Measurements from ENCODE around the gene ZNF532. TPM values are rescaled to one million over a fixed set of nuclear protein-coding genes. Genes with fewer than 3 reads are reported as not detected.

The ZNF532 gene
- total and polyA plus RNA-seq, 2 of the 13 experiments (the other 11 are each of a cell fraction or from before 2014, with no cell fraction given), result not detected

DNA sequence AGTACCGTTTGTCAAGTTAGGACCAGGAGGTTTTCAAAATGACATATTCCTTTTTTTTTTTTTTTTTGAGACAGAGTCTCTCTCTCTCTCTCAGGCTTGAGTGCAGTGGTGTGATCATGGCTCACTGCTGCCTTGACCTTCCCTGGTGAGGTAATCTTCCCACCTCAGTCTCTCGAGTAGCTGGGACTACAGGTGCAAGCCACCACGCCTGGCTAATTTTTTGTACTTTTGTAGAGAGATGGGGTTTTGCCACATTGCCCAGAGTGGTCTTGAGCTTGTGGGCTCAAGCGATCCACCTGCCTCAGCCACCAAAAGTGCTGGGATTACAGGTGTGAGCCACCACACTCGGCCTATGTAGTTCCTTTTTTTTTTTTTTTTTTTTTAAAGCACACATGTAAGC, 147.1 kb downstream of the ZNF532 start:
- ATAC-seq, result no peak
- no TSS peak for BruUV-seq (replicated peaks)
- no peak for TF ChIP-seq SMC3 (IDR thresholded peaks at IDR 0.05; ENCODE audit: low read length)
- no peak for TF ChIP-seq ZMYM2 (CRISPR knock-in tag; IDR thresholded peaks at IDR 0.05)
- TF ChIP-seq MYC (CRISPR knock-in tag; IDR thresholded peaks at IDR 0.05; ENCODE audit: borderline replicate concordance), result no peak
- no peak for TF ChIP-seq ZNF232 (CRISPR knock-in tag; IDR thresholded peaks at IDR 0.05; ENCODE audit: borderline replicate concordance)
- TF ChIP-seq ZIK1 (CRISPR knock-in tag; IDR thresholded peaks at IDR 0.05; ENCODE audit: borderline replicate concordance, low read depth), result no peak
- TF ChIP-seq ATF7 (IDR thresholded peaks at IDR 0.05), result no peak
- TF ChIP-seq ATF7 (CRISPR knock-in tag; IDR thresholded peaks at IDR 0.05), result no peak
- no peak for TF ChIP-seq SIX4 (CRISPR knock-in tag; IDR thresholded peaks at IDR 0.05)
- TF ChIP-seq, protein P1, sequence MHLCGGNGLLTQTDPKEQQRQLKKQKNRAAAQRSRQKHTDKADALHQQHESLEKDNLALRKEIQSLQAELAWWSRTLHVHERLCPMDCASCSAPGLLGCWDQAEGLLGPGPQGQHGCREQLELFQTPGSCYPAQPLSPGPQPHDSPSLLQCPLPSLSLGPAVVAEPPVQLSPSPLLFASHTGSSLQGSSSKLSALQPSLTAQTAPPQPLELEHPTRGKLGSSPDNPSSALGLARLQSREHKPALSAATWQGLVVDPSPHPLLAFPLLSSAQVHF (CRISPR knock-in tag; IDR thresholded peaks at IDR 0.05), result no peak
- TF ChIP-seq SSRP1 (CRISPR knock-in tag; IDR thresholded peaks at IDR 0.05), result no peak
- TF ChIP-seq FOXM1 (CRISPR knock-in tag; IDR thresholded peaks at IDR 0.05), result no peak
- TF ChIP-seq, protein P2, sequence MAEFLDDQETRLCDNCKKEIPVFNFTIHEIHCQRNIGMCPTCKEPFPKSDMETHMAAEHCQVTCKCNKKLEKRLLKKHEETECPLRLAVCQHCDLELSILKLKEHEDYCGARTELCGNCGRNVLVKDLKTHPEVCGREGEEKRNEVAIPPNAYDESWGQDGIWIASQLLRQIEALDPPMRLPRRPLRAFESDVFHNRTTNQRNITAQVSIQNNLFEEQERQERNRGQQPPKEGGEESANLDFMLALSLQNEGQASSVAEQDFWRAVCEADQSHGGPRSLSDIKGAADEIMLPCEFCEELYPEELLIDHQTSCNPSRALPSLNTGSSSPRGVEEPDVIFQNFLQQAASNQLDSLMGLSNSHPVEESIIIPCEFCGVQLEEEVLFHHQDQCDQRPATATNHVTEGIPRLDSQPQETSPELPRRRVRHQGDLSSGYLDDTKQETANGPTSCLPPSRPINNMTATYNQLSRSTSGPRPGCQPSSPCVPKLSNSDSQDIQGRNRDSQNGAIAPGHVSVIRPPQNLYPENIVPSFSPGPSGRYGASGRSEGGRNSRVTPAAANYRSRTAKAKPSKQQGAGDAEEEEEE (CRISPR knock-in tag; IDR thresholded peaks at IDR 0.05; ENCODE audit: borderline replicate concordance), result no peak
- TF ChIP-seq TCF7L2 (IDR thresholded peaks at IDR 0.05; ENCODE audit: low read depth, low read length), result no peak
- TF ChIP-seq, protein P3, sequence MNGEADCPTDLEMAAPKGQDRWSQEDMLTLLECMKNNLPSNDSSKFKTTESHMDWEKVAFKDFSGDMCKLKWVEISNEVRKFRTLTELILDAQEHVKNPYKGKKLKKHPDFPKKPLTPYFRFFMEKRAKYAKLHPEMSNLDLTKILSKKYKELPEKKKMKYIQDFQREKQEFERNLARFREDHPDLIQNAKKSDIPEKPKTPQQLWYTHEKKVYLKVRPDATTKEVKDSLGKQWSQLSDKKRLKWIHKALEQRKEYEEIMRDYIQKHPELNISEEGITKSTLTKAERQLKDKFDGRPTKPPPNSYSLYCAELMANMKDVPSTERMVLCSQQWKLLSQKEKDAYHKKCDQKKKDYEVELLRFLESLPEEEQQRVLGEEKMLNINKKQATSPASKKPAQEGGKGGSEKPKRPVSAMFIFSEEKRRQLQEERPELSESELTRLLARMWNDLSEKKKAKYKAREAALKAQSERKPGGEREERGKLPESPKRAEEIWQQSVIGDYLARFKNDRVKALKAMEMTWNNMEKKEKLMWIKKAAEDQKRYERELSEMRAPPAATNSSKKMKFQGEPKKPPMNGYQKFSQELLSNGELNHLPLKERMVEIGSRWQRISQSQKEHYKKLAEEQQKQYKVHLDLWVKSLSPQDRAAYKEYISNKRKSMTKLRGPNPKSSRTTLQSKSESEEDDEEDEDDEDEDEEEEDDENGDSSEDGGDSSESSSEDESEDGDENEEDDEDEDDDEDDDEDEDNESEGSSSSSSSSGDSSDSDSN (CRISPR knock-in tag; IDR thresholded peaks at IDR 0.05), result no peak
- no peak for TF ChIP-seq NR2F2 (IDR thresholded peaks at IDR 0.05; ENCODE audit: borderline replicate concordance, low read depth)
- TF ChIP-seq ZNF256 (CRISPR knock-in tag; conservative IDR thresholded peaks at IDR 0.05), result no peak
- TF ChIP-seq, protein P4, sequence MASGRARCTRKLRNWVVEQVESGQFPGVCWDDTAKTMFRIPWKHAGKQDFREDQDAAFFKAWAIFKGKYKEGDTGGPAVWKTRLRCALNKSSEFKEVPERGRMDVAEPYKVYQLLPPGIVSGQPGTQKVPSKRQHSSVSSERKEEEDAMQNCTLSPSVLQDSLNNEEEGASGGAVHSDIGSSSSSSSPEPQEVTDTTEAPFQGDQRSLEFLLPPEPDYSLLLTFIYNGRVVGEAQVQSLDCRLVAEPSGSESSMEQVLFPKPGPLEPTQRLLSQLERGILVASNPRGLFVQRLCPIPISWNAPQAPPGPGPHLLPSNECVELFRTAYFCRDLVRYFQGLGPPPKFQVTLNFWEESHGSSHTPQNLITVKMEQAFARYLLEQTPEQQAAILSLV (CRISPR knock-in tag; IDR thresholded peaks at IDR 0.05; ENCODE audit: borderline replicate concordance), result no peak
- no peak for TF ChIP-seq ZNF781 (CRISPR knock-in tag; IDR thresholded peaks at IDR 0.05; ENCODE audit: borderline replicate concordance, not compliant biosample characterization)
- TF ChIP-seq ZMAT3 (CRISPR knock-in tag; conservative IDR thresholded peaks at IDR 0.05), result no peak
- TF ChIP-seq, protein P5, sequence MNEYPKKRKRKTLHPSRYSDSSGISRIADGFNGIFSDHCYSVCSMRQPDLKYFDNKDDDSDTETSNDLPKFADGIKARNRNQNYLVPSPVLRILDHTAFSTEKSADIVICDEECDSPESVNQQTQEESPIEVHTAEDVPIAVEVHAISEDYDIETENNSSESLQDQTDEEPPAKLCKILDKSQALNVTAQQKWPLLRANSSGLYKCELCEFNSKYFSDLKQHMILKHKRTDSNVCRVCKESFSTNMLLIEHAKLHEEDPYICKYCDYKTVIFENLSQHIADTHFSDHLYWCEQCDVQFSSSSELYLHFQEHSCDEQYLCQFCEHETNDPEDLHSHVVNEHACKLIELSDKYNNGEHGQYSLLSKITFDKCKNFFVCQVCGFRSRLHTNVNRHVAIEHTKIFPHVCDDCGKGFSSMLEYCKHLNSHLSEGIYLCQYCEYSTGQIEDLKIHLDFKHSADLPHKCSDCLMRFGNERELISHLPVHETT (CRISPR knock-in tag; conservative IDR thresholded peaks at IDR 0.05), result no peak

More for the DNA sequence above, 147.1 kb downstream of the ZNF532 start:
- DNase-seq (ENCODE audit: low spot score) (no peak), FAIRE-seq (no peak)
- under 1% methylated on average over 5 of the region's 5 CpGs for WGBS (ENCODE audit: low lambda C conversion rate)
- no peaks in the 10 kb centered on the region for H3K79me2 ChIP-seq (ENCODE audit: insufficient read depth, low read length)
- no peak overlapping the region for H3K4me2 ChIP-seq (ENCODE audit: low read depth, low read length)
- no peaks in the 10 kb centered on the region for H3K9me3 ChIP-seq (ENCODE audit: low read length)
- no peaks in the 10 kb centered on the region for H4K20me1 ChIP-seq (ENCODE audit: insufficient read depth, low read length)
- H3K27me3 ChIP-seq (ENCODE audit: control insufficient read depth in 1 of 2, insufficient read depth in 2 of 2, low read length in 2 of 2), result peaks cover 1 to 13% of the 10 kb centered on the region in 2 experiments; a peak in 3 of 5 replicates
- no peaks in the 10 kb centered on the region for H3K36me3 ChIP-seq (replicated peaks in 1 of 2; ENCODE audit: control insufficient read depth in 1 of 2, insufficient read depth in 2 of 2, low read length in 2 of 2)
- H3K9ac ChIP-seq (ENCODE audit: insufficient read depth, low read depth, low read length), result no peak overlapping the region
- H3K27ac ChIP-seq (ENCODE audit: extremely low read length, insufficient read depth, low read length), result no peak overlapping the region
- no peak overlapping the region for H3K4me3 ChIP-seq (replicated peaks in 1 of 3; ENCODE audit: insufficient read depth in 1 of 3, low read depth in 2 of 3, low read length in 3 of 3)
- no peak overlapping the region for H2AFZ ChIP-seq (ENCODE audit: low read length)
- POLR2A ChIA-PET, result no interaction called here
- CTCF ChIA-PET (ENCODE audit: low intra/inter-chr PET ratio, low total read pairs), result no interaction called here
- no peaks in the 10 kb centered on the region for H3K4me1 ChIP-seq (ENCODE audit: insufficient read depth, low read length)
- intact Hi-C loops (cut with micrococcal nuclease; ENCODE audit: unreplicated experiment), result no loop called here
- in situ Hi-C loops (cut with HindIII; ENCODE audit: extremely low pct_ligation_motif_present, low pct_unique_long_range_greater_than_20kb), result no loop called here
